HL-60 (cell line): ENCODE results near the gene ABHD3.

ENCODE experiments used
- DNase-seq, 2 experiments: peaks; one replicate each; pipeline ENCODE4 v3.0.0-alpha.2; 2010 to 2020; ENCODE audit warnings: low read depth in 1 of 2, low spot score in 1 of 2
- H3K27ac ChIP-seq: fragments of 250-450 bp; sonication (Bioruptor Pico); replicated peaks from 2 replicates; pipeline ENCODE4 v1.5.1; 2020; ENCODE audit warnings: mild to moderate bottlenecking, moderate library complexity
- H3K27me3 ChIP-seq: fragments of 250-450 bp; sonication (Bioruptor Pico); 2 replicates; pipeline ENCODE4 v1.5.1; 2021; ENCODE audit warnings: mild to moderate bottlenecking, moderate library complexity; ENCODE audit not compliant: insufficient read depth, poor library complexity, severe bottlenecking
- H3K4me3 ChIP-seq: replicated peaks from 2 replicates; pipeline ENCODE4 v1.5.1; 2011; ENCODE audit warnings: mild to moderate bottlenecking, control low read depth, low read length; ENCODE audit not compliant: insufficient read depth
- GABPA ChIP-seq: IDR thresholded peaks from 2 replicates; pipeline ENCODE4 v1.6.1; 2012; ENCODE audit warnings: low read depth
- POLR2AphosphoS5 ChIP-seq: IDR thresholded peaks from 2 replicates; pipeline ENCODE4 v1.6.1; 2012; ENCODE audit warnings: low read depth
- SPI1 ChIP-seq: IDR thresholded peaks from 2 replicates; pipeline ENCODE4 v1.6.1; 2012; ENCODE audit warnings: low read depth, mild to moderate bottlenecking, borderline replicate concordance
- TF ChIP-seq, protein P1 (sequence below): IDR thresholded peaks from 2 replicates; pipeline ENCODE4 v1.6.1; 2012; ENCODE audit warnings: low read depth; ENCODE audit not compliant: insufficient replicate concordance
- TF ChIP-seq, protein P2 (sequence below): IDR thresholded peaks from one replicate; pipeline ENCODE4 v1.5.1; 2011; ENCODE audit warnings: low read length, control low read depth, inconsistent platforms; ENCODE audit not compliant: insufficient read depth

The ABHD3 gene

DNA sequence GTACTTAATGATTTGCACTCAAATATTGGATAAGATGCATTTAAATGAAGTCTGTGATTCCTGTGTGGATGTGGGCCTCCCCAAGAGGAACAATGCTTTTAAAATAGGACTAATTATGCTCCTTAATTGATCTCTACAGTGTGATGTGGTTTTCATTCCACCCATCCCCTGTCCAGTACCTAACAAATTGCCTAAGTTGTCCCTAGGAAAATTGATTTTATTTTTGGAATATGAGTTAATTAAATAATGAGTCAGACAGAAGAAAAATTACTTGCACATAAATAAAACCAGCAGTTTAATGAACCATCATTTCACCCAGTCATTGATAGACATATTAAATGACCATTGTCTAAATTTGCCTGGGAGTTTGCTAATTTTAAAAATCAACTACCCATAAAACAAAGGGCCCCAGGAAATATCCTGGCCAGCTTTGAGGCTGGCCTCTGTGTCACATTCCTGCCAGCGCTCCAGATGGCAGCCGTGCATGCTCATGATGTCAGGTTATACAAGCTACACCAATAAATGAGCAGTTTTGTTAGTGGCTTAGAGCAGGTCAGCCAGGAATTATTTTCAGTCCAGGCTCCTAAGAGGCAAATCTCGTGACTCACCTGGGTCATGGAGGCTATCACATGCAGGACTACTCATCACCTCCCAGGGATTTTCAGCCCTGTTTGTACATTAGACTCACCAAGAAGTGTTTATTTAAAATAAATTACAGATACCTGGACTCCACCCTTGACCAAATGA lies 31.9 kb downstream of the ABHD3 start:
- H3K4me3 ChIP-seq, result no peak overlapping the region
- no peak for DNase-seq
- H3K27me3 ChIP-seq, result no peaks in the 10 kb centered on the region
- TF ChIP-seq, protein P1, sequence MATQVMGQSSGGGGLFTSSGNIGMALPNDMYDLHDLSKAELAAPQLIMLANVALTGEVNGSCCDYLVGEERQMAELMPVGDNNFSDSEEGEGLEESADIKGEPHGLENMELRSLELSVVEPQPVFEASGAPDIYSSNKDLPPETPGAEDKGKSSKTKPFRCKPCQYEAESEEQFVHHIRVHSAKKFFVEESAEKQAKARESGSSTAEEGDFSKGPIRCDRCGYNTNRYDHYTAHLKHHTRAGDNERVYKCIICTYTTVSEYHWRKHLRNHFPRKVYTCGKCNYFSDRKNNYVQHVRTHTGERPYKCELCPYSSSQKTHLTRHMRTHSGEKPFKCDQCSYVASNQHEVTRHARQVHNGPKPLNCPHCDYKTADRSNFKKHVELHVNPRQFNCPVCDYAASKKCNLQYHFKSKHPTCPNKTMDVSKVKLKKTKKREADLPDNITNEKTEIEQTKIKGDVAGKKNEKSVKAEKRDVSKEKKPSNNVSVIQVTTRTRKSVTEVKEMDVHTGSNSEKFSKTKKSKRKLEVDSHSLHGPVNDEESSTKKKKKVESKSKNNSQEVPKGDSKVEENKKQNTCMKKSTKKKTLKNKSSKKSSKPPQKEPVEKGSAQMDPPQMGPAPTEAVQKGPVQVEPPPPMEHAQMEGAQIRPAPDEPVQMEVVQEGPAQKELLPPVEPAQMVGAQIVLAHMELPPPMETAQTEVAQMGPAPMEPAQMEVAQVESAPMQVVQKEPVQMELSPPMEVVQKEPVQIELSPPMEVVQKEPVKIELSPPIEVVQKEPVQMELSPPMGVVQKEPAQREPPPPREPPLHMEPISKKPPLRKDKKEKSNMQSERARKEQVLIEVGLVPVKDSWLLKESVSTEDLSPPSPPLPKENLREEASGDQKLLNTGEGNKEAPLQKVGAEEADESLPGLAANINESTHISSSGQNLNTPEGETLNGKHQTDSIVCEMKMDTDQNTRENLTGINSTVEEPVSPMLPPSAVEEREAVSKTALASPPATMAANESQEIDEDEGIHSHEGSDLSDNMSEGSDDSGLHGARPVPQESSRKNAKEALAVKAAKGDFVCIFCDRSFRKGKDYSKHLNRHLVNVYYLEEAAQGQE, result no peak
- TF ChIP-seq SPI1 (no peak), POLR2AphosphoS5 (no peak), GABPA (no peak)
- TF ChIP-seq, protein P2, sequence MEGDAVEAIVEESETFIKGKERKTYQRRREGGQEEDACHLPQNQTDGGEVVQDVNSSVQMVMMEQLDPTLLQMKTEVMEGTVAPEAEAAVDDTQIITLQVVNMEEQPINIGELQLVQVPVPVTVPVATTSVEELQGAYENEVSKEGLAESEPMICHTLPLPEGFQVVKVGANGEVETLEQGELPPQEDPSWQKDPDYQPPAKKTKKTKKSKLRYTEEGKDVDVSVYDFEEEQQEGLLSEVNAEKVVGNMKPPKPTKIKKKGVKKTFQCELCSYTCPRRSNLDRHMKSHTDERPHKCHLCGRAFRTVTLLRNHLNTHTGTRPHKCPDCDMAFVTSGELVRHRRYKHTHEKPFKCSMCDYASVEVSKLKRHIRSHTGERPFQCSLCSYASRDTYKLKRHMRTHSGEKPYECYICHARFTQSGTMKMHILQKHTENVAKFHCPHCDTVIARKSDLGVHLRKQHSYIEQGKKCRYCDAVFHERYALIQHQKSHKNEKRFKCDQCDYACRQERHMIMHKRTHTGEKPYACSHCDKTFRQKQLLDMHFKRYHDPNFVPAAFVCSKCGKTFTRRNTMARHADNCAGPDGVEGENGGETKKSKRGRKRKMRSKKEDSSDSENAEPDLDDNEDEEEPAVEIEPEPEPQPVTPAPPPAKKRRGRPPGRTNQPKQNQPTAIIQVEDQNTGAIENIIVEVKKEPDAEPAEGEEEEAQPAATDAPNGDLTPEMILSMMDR, result no peak
- H3K27ac ChIP-seq, result no peak overlapping the region

DNA sequence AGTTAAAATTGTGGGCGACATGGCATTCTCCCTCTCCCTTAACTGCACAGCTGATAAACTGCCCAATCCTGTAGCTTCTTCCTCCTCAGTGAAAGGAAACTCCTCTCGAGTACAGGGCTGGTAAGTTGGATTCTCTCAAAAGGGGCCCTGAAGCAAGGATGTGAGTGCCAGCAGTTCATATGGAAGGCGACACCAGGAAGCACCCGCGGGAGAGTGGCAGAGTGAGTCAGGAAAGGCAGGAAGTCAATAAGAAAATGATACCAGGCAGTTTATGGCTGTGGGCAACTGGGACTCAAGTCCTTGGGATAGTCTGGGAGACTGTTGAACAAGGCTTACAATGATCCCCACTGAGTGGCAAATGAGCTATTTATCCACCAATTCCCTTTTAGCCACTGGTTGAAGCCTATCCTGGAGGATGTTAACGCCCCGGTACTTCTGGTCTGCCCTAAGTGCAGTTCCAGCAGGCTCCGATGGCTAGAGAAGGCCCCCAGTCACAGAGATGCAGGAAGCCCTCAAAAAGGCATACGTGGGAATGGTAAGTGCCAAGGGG lies 34.8 kb downstream of the ABHD3 start:
- no peaks in the 10 kb centered on the region for H3K27me3 ChIP-seq
- TF ChIP-seq SPI1, result no peak
- no peak for TF ChIP-seq GABPA
- TF ChIP-seq, protein P2, result no peak
- no peak for TF ChIP-seq POLR2AphosphoS5
- TF ChIP-seq, protein P1, result no peak
- H3K4me3 ChIP-seq, result no peak overlapping the region
- no peak overlapping the region for H3K27ac ChIP-seq
- DNase-seq, result no peak

DNA sequence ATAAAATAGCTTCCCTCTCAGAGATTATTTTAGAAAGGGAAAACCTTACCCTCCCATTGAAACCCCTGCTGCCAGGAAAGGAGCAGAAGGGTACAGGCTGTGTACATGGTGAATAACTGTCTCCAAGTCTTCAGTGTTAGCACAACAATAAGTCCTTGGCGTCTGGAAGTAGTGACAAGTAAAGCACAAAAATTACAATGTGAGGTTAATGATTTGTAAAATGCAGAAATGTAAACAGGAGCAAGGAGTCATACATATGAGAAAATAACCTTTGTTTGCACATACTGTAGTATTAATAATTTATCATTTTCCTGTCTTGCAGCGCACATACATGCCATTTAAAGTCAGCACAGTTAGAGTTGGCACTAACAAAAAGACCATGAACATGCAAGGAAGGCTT lies 40.5 kb downstream of the ABHD3 start:
- TF ChIP-seq POLR2AphosphoS5 (no peak), GABPA (no peak), SPI1 (no peak)
- TF ChIP-seq, protein P1, result no peak
- TF ChIP-seq, protein P2, result no peak
- Histone ChIP-seq H3K4me3 (no peak overlapping the region), H3K27me3 (no peaks in the 10 kb centered on the region), H3K27ac (no peak overlapping the region)
- DNase-seq, result no peak
